Measurements from ENCODE around the gene DUSP28. TPM values are rescaled to one million over a fixed set of nuclear protein-coding genes. Genes with fewer than 3 reads are reported as not detected.

The DUSP28 gene
- total RNA-seq, 4 donors from 2014 or later, result 6.3 to 10.4 (median 8.3) TPM

DNA sequence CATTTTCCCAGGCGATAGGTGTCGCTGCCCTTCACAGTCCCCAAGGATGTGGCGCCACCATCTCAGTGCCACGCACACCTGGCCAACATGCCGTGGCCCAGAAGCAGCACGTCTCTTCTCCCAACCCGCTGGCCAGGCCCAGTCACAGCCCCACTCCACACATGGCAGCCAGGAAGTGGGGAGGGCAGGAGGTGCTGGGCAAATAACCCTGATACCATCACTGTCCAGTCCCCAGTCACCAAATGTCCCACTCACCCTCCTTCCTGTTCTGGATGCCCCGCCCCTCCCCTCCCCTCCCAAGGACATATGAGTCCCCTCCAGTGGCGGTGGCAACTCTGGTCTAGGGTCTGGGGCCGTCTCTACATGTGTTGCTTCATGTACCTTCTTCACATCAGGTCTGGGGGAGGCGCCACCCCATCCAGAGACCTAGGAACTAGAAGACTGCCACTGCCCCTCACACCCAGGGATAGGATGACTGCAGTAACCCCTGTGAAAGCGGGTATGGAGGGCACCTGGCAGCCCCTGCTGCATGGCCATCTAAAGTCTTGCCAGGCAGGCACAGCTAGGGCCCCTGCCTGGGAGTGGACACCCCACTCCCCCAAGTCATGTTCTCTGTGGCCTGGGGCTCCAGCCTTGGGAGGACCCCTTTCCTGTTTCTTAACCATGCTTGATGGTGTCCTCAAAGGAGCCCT lies 19.1 kb downstream of the DUSP28 start:
- Histone ChIP-seq H3K9me3 (no peaks in the 10 kb centered on the region), H3K4me3 (no peak overlapping the region), H3K27ac (peak overlapping the region; percentile 78), H3K27me3 (no peaks in the 10 kb centered on the region), H3K4me1 (peaks cover 65% of the 10 kb centered on the region), H3K36me3 (peaks cover 44% of the 10 kb centered on the region)
- WGBS, result 81% methylated on average over 8 of the region's 12 CpGs
- TF ChIP-seq POLR2A (IDR thresholded peaks at IDR 0.05) (no peak), POLR2AphosphoS5 (IDR thresholded peaks at IDR 0.05) (no peak), CTCF (IDR thresholded peaks at IDR 0.05) (no peak), EP300 (IDR thresholded peaks at IDR 0.05) (no peak)
- no peak for DNase-seq (ENCODE audit: low spot score in 2 of 2)

DNA sequence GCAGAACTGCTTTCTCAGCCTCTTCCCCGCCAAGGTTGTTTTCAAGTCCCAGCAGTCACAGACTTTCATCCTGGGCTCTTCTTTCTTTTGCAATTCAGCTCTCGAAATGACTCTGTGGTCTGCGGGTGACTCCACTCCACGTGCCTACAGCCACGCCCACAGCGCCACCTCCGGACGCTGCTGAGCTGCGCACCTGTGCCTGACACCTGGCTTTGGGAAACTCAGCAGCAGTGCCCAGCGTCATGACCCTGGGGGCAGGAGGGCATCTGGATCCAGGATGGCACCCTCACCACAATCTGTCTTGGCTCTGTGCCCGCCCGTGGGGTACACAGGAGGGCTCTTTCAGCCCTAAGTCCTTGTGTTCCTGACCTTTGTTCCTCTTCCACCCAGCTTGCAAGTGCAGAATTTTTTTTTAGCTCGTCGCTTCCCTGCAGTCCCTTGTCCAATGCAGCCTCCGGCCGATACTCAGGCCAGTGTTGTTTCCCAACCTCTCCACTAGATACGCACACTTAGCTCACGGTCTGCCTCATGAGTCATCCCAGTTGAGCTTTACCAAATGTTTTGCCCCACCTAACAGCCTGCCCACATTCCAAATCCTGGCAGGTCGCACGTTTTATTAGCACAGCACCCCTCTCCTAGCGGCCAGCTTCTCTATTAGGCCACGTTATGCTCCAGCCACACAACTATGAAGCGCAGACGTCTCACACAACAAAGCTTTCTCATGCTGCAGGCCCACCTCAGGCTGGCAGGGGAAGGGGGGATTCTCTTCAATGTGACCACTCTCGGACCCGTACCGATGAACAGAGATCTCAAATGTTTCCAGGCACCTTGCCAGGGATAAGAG lies 19.8 kb downstream of the DUSP28 start:
- peak in 1 of 3 donors; percentile 40 for TF ChIP-seq POLR2AphosphoS5 (IDR thresholded peaks at IDR 0.05)
- TF ChIP-seq CTCF (IDR thresholded peaks at IDR 0.05), result peak in 1 of 2 donors; percentile 61
- TF ChIP-seq POLR2A (IDR thresholded peaks at IDR 0.05), result no peak
- 36% methylated on average over 26 of the region's 27 CpGs for WGBS
- Histone ChIP-seq H3K36me3 (peaks cover 36% of the 10 kb centered on the region), H3K27ac (peak overlapping the region; percentile 78), H3K27me3 (no peaks in the 10 kb centered on the region), H3K9me3 (no peaks in the 10 kb centered on the region), H3K4me3 (no peak overlapping the region), H3K4me1 (peaks cover 67% of the 10 kb centered on the region)
- no peak for DNase-seq (ENCODE audit: low spot score in 2 of 2)

- TF ChIP-seq EP300 (IDR thresholded peaks at IDR 0.05) (no peak), CTCF (IDR thresholded peaks at IDR 0.05) (no peak), POLR2AphosphoS5 (IDR thresholded peaks at IDR 0.05) (no peak), POLR2A (IDR thresholded peaks at IDR 0.05) (no peak)
- DNase-seq (ENCODE audit: low spot score in 2 of 2), result no peak
- Histone ChIP-seq H3K4me3 (no peak overlapping the region), H3K4me1 (peaks cover 57% of the 10 kb centered on the region), H3K27ac (no peak overlapping the region), H3K9me3 (no peaks in the 10 kb centered on the region), H3K27me3 (no peaks in the 10 kb centered on the region), H3K36me3 (peaks cover 18% of the 10 kb centered on the region)
- WGBS, result 97% methylated on average over 5 of the region's 5 CpGs
Measured at GRCh38 chr2:240581811-240582210, 21.7 kb downstream of the DUSP28 start.

DNA sequence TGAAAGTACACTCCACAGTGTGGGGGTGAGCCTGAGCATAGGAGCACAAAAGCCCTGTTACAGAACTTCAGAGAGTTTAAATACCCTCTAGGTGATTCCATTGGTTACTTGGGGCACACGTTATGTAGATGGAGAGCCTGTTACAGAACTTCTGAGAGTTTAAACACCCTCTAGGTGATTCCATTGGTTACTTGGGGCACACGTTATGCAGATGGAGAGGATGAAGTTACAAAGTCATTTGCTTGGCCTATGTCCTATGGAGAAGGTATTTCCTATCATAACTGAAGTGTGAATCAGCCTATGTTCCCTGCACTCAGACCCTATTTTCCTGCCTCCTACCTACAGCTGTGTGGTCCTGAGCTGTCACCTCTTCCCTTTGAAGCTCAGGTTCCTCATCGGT lies 22.6 kb downstream of the DUSP28 start:
- WGBS, result 88% methylated on average over 3 of the region's 3 CpGs
- peaks cover 59% of the 10 kb centered on the region for H3K4me1 ChIP-seq
- DNase-seq (ENCODE audit: low spot score in 2 of 2), result no peak
- TF ChIP-seq CTCF (IDR thresholded peaks at IDR 0.05) (no peak), POLR2A (IDR thresholded peaks at IDR 0.05) (no peak), EP300 (IDR thresholded peaks at IDR 0.05) (no peak)
- H3K4me3 ChIP-seq, result no peak overlapping the region
- H3K9me3 ChIP-seq, result no peaks in the 10 kb centered on the region
- no peak overlapping the region for H3K27ac ChIP-seq
- H3K36me3 ChIP-seq, result peaks cover 8% of the 10 kb centered on the region
- no peaks in the 10 kb centered on the region for H3K27me3 ChIP-seq

DNA sequence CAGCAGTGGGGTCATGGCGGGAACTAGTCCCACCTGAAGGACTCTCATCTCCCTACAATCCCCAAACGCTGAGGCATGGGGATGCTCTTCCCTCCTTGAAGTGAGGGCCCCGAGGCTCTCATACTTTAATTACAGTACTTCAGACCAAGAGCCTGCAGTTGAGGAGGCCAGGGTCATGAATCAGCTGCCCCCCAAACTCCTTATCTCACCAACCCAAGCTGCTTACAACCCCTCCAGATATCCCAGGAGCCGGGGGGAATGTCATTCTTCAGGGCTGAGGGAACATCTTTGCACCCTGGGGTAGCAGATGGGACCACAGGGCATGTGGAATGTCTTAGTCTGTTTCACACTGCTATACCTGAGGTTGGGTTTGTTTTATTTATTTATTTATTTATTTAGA lies 23.6 kb downstream of the DUSP28 start:
- H3K4me3 ChIP-seq, result no peak overlapping the region
- 88% methylated on average over 4 of the region's 4 CpGs for WGBS
- TF ChIP-seq POLR2A (IDR thresholded peaks at IDR 0.05) (no peak), CTCF (IDR thresholded peaks at IDR 0.05) (no peak), EP300 (IDR thresholded peaks at IDR 0.05) (no peak), POLR2AphosphoS5 (IDR thresholded peaks at IDR 0.05) (no peak)

More for the DNA sequence above, 23.6 kb downstream of the DUSP28 start:
- H3K4me1 ChIP-seq, result peaks cover 59% of the 10 kb centered on the region
- no peaks in the 10 kb centered on the region for H3K27me3 ChIP-seq
- no peak for DNase-seq (ENCODE audit: low spot score in 2 of 2)
- no peak overlapping the region for H3K27ac ChIP-seq
- no peaks in the 10 kb centered on the region for H3K9me3 ChIP-seq
- no peaks in the 10 kb centered on the region for H3K36me3 ChIP-seq
